Inflammatory macrophage treated with lipopolysaccharide for 1 hour (primary cell): ENCODE measurements around the gene SLC2A10.
A peak's percentile ranks its signal among the peaks of the same experiment; 100 is the strongest.

Source experiments
- DNase-seq, 2 donors: peaks; one replicate each; pipeline ENCODE4 v3.0.0-alpha.2; 2020 to 2022

The SLC2A10 gene

DNA sequence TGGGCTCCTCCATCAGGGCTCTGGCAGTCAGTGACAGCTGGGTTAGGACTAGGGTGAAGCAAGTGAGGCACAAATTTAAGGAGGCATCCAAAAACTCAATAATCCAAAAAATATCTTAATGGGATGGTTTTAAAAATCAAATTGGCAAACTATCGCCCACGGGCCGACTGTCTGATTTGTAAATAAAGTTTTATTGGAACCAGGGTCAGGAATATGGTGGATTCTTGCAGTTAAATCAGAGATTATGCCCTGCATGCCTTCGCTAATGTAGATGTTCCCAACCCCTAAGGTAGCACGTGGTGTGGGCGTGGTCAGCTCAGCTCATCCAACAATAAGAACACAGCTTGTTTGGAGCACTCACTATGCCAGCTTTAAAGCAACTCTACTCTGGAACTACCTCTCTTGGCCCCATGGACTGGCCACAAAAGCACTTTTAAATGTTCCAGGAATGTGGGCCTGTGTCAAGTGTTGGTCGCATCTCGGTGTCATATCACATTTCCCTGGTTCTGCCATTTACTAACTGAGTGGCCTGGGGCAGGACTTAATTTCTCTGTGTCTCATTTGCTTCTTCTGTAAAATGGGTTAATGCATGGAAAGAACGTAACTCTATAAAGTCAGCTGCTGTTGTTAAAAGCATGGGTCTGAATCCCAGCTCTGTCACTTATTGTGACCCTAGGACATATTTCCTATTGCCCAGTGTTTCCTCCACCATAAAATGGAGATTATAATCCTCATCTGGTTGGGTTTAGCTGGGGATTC, 27.2 kb upstream of the SLC2A10 start:
- no peak for DNase-seq

DNA sequence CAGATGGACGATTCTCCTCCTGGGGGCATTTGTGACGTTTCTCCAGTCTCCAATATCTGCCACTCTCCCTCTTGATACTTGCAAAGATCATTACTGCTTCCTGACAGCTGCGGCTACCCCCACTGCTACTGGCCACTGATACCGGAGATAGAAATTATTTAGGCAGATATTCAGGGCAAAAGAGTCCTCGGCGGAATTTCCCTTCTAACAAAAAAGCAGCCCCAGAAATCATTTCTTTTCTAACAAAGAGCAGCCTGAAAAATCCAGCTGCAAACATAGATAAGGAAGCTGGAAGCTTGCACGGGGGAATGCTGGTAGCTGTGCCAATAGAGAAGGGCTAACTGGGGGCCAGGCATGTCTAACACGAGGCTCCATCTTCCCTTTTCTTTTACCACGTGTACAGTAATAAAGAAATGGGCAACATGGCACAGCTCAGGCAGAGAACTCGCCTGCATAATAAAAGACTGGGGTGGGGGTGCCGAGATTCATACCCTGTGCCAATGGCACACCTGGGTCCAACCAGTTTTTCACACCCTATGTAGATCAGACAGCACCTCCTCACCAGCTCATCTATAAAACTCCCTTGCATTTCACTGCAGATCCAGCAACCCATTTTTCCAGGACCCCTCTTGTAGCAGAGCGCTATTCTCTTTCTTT, 26.3 kb upstream of the SLC2A10 start:
- DNase-seq, result no peak

DNA sequence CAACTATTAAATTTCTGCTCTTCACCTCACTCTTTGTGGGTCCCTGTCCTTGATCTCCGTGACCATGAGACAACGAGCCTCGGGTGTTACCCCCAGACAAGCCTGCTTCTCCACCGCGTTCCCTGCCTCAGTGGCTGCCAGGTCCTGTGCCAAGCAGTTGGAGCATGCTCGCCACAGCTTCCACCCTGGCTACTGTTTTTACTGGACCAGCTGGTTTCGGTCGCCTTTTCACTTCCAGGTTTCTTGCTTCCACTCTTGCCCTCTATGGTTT, 25.8 kb upstream of the SLC2A10 start:
- no peak for DNase-seq

DNA sequence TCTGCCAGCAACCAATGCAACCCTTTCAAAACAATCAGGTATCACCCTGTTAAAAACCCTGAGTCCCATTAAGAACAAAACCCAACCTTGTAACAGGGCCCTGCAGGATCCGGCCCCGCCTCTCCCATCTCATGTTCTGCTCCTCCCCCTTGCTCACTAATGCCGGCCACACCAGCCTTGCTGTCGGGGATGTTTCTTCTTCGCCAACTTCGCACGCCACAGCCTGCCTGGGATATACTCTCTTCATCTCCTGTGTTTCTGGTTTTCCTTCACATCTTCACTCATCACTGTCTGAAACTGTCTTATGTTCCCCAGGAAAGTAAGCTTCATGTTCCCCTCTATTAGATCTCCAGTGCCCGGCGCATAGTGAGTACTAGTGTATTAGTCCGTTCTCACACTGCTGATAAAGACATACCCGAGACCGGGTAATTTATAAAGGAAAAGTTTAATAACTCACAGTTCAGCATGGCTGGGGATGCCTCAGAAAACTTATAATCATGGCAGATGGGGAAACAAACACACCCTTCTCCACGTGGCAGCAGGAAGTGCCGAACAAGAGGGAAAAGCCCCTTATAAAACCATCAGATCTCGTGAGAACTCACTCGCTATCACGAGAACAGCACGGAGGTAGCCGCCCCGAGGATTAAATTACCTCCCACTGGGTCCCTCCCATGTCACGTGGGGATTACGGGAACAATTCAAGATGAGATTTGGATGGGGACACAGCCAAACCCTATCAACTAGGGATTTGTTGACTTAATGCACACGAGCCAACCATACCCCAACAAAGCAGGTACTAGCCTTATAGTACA, 25.3 kb upstream of the SLC2A10 start:
- no peak for DNase-seq

DNA sequence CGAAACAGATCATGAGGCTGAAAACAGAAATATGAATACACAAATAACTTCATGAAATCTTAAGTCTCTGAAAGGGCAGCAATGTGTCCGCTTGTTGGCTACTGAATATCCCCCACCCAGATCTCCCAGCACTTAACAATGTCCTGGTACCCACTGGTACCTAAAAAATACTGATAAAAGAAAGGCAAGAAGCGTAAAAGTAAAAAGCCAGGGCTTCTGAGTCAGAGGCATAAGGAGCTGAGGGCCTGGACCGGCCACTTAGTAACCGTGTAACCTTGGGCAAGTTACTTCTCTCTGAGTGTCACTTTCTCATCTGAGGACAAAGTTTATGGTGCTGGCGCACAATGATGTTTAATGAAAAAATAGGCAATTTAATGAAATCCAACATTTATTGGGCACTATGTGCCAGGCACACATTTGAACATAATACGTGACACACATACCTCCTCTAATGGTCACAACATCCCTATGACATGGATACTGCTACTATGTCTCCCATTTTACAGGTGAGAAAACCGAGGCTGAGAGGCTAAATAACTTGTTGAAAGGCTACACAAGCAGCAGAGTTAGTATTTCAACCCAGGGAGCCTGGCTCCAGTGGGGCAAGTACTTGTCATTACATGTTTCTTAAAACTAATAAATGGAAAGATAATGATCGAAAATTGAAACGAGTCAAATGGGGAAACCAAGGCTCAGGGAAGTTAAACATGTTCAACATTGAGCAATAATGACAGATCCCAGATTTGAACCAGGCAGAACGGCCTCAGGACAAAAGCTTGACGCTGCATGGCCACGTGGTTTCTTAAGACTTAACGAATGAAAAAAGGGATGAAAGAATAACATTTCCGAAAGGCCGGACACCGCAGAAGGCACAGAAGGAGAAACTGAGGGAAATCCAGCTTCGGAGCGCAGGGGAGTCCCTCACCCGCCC, 21.0 kb upstream of the SLC2A10 start:
- peak in 1 of 2 donors; percentile 24 for DNase-seq

GRCh38 chr20:46689082-46689753, 20.2 kb upstream of the SLC2A10 start, which contains the start of gene TP53RK:
TP53RK (minus strand) TSS chr20:46689444; CDS start chr20:46689414, 30 bp downstream.
- peak; percentile 99 to 100 for DNase-seq

GRCh38 chr20:46689754-46690085, 19.7 kb upstream of the SLC2A10 start:
- DNase-seq, result no peak

- DNase-seq, result no peak
These were observed 19.0 kb upstream of the SLC2A10 start for GRCh38 chr20:46690219-46691106.

DNA sequence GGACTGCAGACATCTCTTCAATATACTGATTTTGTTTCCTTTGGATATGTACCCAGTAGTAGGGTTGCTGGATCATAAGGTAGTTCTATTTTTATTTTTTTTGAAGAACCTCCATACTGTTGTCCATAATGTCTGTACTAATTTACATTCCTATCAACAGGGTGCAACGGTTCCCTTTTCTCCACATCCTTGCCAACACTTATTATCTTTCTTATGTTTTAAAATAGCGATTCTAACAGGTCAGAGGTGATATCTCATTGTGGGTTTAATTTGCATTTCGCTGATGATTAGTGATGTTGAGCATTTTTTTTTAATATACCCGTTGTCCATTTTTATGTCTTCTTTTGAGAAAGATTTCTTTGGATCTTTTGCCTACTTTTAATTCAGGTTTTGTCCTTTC, 18.3 kb upstream of the SLC2A10 start:
- DNase-seq, result no peak

GRCh38 chr20:46694484-46694883, 15.0 kb upstream of the SLC2A10 start:
- DNase-seq, result peak; percentile 38 to 59

- no peak for DNase-seq
These were observed 13.6 kb upstream of the SLC2A10 start for GRCh38 chr20:46695892-46696291.

DNA sequence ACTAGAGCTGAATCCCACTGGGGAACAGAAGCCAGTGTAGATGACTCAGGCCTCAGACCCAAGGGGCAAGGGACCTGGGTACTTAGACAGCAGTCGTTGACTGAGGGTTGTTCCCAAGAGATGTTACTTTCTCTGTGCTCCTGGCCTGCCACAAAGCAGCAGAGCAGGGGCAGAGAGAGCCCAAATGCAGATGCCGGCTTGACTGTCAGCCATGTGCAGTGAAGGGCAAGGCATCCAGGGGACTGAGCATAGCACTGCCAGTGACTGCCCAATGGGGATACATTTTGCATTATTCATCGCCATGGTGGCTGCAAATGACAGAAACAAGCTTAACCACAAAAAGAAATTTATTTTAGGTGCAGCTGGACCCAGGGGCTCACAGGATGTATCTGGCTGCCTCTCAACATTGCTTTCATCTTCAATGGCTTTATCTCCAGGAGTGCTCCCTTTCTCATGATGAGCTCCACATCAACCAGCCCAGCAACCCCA, 12.6 kb upstream of the SLC2A10 start:
- no peak for DNase-seq

DNA sequence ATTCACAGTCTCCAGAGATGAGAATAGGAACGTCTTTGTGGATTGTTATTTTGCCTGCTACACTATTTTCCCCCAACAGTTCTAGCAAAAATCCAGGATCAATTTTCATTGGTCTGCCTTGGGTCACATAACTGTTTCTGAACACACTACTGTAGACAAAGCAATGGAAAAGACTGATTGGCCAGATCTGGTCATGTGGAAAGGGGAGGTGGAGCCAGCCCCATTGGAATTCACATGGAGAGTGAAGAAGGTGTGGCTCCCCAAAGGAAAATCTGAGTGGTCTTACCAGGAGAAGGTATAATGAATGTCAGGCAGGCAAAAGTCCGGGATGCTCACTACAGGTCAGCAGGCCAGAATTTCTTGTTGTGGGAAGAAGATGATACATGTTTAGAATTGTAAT, 10.7 kb upstream of the SLC2A10 start:
- no peak for DNase-seq

DNA sequence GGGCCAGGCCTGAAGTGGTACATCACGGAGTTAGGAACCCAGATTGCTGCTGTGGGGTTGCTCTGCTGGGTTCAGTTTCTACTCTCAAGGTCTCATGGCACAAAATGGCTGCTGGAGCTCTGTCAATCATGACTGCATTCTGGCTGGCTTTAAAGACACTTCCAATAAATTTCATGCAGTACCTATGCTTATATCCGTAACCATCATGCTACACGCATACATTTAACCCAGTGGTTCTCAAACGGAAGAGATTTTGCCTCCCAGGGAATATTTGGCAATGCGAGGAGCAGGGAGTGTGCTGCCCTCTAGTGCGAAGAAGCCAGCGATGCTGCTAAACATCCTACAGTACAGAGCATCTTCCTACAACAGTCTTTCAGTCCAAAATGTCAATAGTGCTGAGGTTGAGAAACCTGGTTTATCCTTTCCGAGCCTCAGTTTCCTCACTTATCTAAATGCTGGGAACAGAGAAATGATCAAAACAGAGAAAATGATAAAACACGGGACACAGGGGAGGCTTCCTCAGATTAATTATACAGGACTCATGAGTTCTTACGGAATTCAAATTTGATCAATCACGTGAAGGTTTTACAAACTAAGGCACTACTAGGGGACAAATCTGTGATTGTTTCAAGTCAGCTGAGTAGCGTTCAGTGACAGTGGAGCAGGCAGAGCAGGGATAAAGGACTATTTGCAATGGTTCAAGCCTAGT, 9.6 kb upstream of the SLC2A10 start:
- peak in 1 of 2 donors; percentile 60 for DNase-seq

DNA sequence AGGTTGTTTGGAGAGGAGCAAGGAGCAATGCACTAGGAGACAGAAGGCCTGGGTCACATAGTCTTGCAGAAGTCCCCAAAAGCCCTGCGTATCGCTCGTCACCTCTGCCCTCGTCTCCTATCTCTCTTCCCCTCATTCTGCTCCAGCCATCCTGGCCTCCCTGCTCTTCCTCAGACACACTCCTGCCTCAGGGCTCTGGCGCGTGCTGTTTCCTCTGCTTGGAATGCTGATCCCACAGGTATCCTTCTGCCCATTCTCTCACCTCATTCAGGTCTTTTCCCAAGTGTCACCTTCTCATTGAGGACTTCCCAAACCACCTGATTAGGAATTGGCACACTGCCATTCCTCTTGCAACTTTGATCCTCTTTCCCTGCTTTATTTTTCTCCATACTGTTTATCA, 9.0 kb upstream of the SLC2A10 start:
- DNase-seq, result no peak

- DNase-seq, result no peak
These were observed 8.4 kb upstream of the SLC2A10 start for GRCh38 chr20:46701057-46701456.

DNA sequence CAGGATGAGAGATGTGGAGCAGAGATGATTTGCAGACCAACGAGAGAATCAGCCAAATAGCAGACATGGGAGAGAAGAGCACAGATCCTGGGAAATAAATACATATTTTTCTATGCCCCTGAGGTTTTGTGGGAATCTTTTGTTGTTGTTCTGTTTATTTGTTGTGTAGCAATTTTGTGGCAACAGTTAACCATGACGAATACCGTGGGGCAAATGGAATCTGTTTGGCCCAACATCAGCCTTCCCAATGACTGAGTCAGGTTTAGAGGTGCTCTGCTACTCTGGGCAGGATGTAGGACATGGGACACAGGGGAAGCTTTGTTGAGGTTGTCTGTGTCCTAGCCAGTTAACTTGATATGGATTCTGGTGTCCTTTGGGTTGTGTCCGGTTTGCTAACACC, 7.9 kb upstream of the SLC2A10 start:
- no peak for DNase-seq

DNA sequence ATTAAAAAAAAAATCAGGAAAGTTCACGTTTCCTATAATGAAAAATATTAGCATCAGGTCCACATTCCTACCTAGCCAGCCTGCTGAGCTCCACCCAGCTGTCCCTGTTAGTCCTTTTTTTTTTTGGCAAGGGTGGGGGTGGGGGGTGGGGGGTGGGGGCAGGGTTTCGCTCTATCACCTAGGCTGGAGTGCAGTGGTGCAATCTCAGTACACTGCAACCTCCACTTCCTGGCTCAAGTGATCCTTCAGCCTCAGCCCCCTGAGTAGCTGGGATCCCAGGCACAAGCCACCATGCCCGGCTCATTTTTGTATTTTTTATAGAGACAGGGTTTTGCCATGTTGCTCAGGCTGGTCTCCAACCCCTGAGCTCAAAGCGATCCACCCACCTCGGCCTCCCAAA, 7.5 kb upstream of the SLC2A10 start:
- no peak for DNase-seq

DNA sequence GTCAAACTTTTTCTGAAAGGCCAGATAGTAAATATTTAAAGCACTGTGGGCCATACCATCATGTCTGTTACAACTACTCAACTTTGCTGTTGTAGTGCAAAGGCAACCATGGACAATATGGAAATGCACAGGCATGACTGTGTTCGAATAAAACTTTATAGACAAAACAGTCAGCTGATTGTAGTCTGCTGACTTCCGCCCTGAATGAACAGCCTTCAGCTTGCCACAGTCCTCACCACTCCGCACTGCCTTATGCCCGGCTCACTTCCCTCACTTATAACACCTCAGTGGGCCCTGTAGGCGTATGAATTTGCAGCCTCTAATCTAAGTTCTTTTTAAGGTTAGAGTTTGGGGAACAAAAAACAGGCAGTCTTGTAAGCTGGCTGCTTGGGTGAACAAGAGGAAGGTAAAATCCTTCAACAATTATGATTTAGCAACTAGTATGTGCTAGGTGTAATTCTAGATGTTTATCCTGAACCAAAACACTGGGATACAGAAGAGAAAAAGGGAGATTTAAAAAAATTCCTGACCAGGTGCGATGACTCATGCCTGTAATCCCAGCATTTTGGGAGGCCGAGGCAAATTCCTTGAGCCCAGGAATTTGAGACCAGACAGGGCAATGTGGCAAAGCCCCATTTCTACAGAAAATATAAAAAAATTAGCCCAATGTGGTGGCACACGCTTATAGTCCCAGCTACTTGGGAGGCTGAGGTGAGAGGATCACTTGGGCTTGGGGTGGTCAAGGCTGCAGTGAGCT, 6.8 kb upstream of the SLC2A10 start:
- DNase-seq, result no peak

DNA sequence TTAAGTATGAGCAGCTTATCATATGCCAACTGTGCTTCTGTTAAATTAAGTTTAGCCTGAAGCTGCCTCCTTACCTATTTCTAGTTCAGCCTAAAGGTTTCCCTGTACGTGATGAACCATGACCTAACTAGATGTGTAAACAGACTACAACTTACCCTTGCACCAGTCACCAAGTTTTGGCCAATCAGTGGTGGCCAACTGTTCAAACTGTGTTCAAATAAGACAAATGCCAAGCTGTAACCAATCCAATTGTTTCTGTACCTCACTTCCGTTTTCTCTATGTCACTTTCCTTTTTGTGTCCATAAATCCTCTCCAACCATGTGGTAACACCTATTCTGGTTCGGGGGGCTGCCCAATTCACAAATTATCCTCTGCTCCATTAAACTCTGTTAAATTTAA, 6.0 kb upstream of the SLC2A10 start:
- DNase-seq, result no peak
